ES-I3 (cell line): Measurements from ENCODE around the gene PC.
A peak's percentile ranks its signal among the peaks of the same experiment; 100 is the strongest.

Experiments used
- H3K36me3 ChIP-seq: 2 replicates; pipeline ENCODE4 v1.6.1; 2013; ENCODE audit warnings: mild to moderate bottlenecking, low read length, control low read depth, moderate library complexity; ENCODE audit not compliant: insufficient read depth
- H3K4me1 ChIP-seq: 2 replicates; pipeline ENCODE4 v1.6.1; 2013; ENCODE audit warnings: mild to moderate bottlenecking, control low read depth, low read length; ENCODE audit not compliant: insufficient read depth
- H3K9ac ChIP-seq: 2 replicates; pipeline ENCODE4 v1.6.1; 2013; ENCODE audit warnings: low read depth, mild to moderate bottlenecking, low read length, moderate library complexity
- H3K9me3 ChIP-seq: 2 replicates; pipeline ENCODE4 v1.6.1; 2013; ENCODE audit warnings: mild to moderate bottlenecking, low read length, moderate library complexity; ENCODE audit not compliant: control insufficient read depth, insufficient read depth

PC gene

GRCh38 chr11:66861774-66862558 lies 96.2 kb downstream of the PC start:
- Histone ChIP-seq H3K4me1 (no peaks in the 10 kb centered on the region; the same call in 1 of the 2 replicates), H3K9ac (no peak overlapping the region), H3K9me3 (no peaks in the 10 kb centered on the region), H3K36me3 (no peaks in the 10 kb centered on the region)

- no peak overlapping the region for H3K9ac ChIP-seq
- no peaks in the 10 kb centered on the region; the same call in 1 of the 2 replicates for H3K4me1 ChIP-seq
- no peaks in the 10 kb centered on the region for H3K36me3 ChIP-seq
- no peaks in the 10 kb centered on the region for H3K9me3 ChIP-seq
These were observed 97.0 kb downstream of the PC start for GRCh38 chr11:66861038-66861773.

GRCh38 chr11:66860449-66860831 lies 97.7 kb downstream of the PC start:
- H3K36me3 ChIP-seq, result no peaks in the 10 kb centered on the region
- H3K9ac ChIP-seq, result no peak overlapping the region
- no peaks in the 10 kb centered on the region for H3K9me3 ChIP-seq
- H3K4me1 ChIP-seq, result no peaks in the 10 kb centered on the region; the same call in 1 of the 2 replicates

- H3K36me3 ChIP-seq, result no peaks in the 10 kb centered on the region
- H3K9me3 ChIP-seq, result no peaks in the 10 kb centered on the region
- H3K9ac ChIP-seq, result no peak overlapping the region
- no peaks in the 10 kb centered on the region; the same call in 1 of the 2 replicates for H3K4me1 ChIP-seq
These were observed 98.3 kb downstream of the PC start for GRCh38 chr11:66859686-66860448.

GRCh38 chr11:66858939-66859685 lies 99.1 kb downstream of the PC start:
- Histone ChIP-seq H3K4me1 (no peaks in the 10 kb centered on the region; the same call in 1 of the 2 replicates), H3K9ac (no peak overlapping the region), H3K9me3 (no peaks in the 10 kb centered on the region), H3K36me3 (no peaks in the 10 kb centered on the region)

- Histone ChIP-seq H3K9ac (peak overlapping the region; percentile 82; the same call in 1 of the 2 replicates), H3K4me1 (no peaks in the 10 kb centered on the region; the same call in 1 of the 2 replicates), H3K36me3 (no peaks in the 10 kb centered on the region), H3K9me3 (no peaks in the 10 kb centered on the region)
These were observed 99.8 kb downstream of the PC start for GRCh38 chr11:66858186-66858938.

GRCh38 chr11:66857927-66858185 lies 100.3 kb downstream of the PC start:
- peak overlapping the region; percentile 82 for H3K9ac ChIP-seq
- H3K4me1 ChIP-seq, result no peaks in the 10 kb centered on the region; the same call in 1 of the 2 replicates
- H3K36me3 ChIP-seq, result no peaks in the 10 kb centered on the region
- no peaks in the 10 kb centered on the region for H3K9me3 ChIP-seq

GRCh38 chr11:66857234-66857926 lies 100.8 kb downstream of the PC start:
- no peaks in the 10 kb centered on the region for H3K9me3 ChIP-seq
- peak overlapping the region; percentile 82 for H3K9ac ChIP-seq
- no peaks in the 10 kb centered on the region; the same call in 1 of the 2 replicates for H3K4me1 ChIP-seq
- H3K36me3 ChIP-seq, result no peaks in the 10 kb centered on the region

GRCh38 chr11:66856496-66857233 lies 101.5 kb downstream of the PC start, which contains the start of gene LRFN4:
Gene LRFN4, plus strand, starts transcription at chr11:66857064. Its CDS starts 681 bp downstream, at chr11:66857745.
- H3K36me3 ChIP-seq, result no peaks in the 10 kb centered on the region
- H3K9me3 ChIP-seq, result no peaks in the 10 kb centered on the region
- H3K9ac ChIP-seq, result peak within 1 kb of the TSS; percentile 86
- H3K4me1 ChIP-seq, result no peaks in the 10 kb centered on the region; the same call in 1 of the 2 replicates

GRCh38 chr11:66855574-66856495 lies 102.3 kb downstream of the PC start:
- H3K4me1 ChIP-seq, result no peaks in the 10 kb centered on the region; the same call in 1 of the 2 replicates
- H3K9ac ChIP-seq, result peak overlapping the region; percentile 86
- no peaks in the 10 kb centered on the region for H3K36me3 ChIP-seq
- no peaks in the 10 kb centered on the region for H3K9me3 ChIP-seq

GRCh38 chr11:66854729-66855211 lies 103.4 kb downstream of the PC start:
- Histone ChIP-seq H3K4me1 (no peaks in the 10 kb centered on the region; the same call in 1 of the 2 replicates), H3K36me3 (no peaks in the 10 kb centered on the region), H3K9ac (no peak overlapping the region), H3K9me3 (no peaks in the 10 kb centered on the region)
